Measurements from ENCODE around the gene CENPM. TPM values are rescaled to one million over a fixed set of nuclear protein-coding genes. Genes with fewer than 3 reads are reported as not detected.

The CENPM gene
- total and polyA plus RNA-seq, 2 experiments from 2014 or later = 50.0 to 61.6 TPM

- TF ChIP-seq NANOG (IDR thresholded peaks at IDR 0.05; ENCODE audit: borderline replicate concordance) = no peak
- TF ChIP-seq EZH2phosphoT487 (IDR thresholded peaks at IDR 0.05; ENCODE audit: unreplicated experiment) = no peak
- TF ChIP-seq REST (IDR thresholded peaks at IDR 0.05; ENCODE audit: unreplicated experiment) = no peak
- no peak for TF ChIP-seq ETS1 (IDR thresholded peaks at IDR 0.05)
- no peak for TF ChIP-seq EZH2 (IDR thresholded peaks at IDR 0.05; ENCODE audit: low read depth, unreplicated experiment)
Measured at GRCh38 chr22:41909310-41910049, 37.5 kb downstream of the CENPM start (continued).

GRCh38 chr22:41908411-41909309, 38.3 kb downstream of the CENPM start:
- no peak overlapping the region; the same call in 2 of the 3 replicates for H3K4me3 Mint-ChIP-seq
- Histone ChIP-seq H3K4me1 (ENCODE audit: insufficient read depth) (peaks cover 8% of the 10 kb centered on the region; the same call in 1 of the 2 replicates), H2AFZ (no peak overlapping the region), H3K36me3 (ENCODE audit: insufficient read depth) (no peaks in the 10 kb centered on the region), H3K79me2 (replicated peaks; ENCODE audit: insufficient read depth) (no peaks in the 10 kb centered on the region), H3K4me2 (no peak overlapping the region; the same call in 1 of the 2 replicates), H4K20me1 (replicated peaks; ENCODE audit: insufficient read depth) (peaks cover 5% of the 10 kb centered on the region), H3K27ac (ENCODE audit: low read depth) (no peak overlapping the region), H3F3A (replicated peaks; ENCODE audit: low read depth) (peaks cover 20% of the 10 kb centered on the region), H3K4me3 (no peak overlapping the region), H3K27me3 (ENCODE audit: insufficient read depth) (peaks cover 55% of the 10 kb centered on the region), H3K9me2 (ENCODE audit: insufficient read depth) (no peaks in the 10 kb centered on the region)
- DNase-seq (ENCODE audit: low spot score) (peak; percentile 52), ATAC-seq (peak; percentile 5)
- TF ChIP-seq POLR2AphosphoS5 (IDR thresholded peaks at IDR 0.05; ENCODE audit: low read depth) (no peak; the same call in 1 of the 2 replicates), CTCF (conservative IDR thresholded peaks at IDR 0.05; ENCODE audit: low read depth in 2 of 2) (peak; percentile 20 to 48; a peak in 2 of 4 replicates), ZNF462 (CRISPR knock-in tag; IDR thresholded peaks at IDR 0.05) (no peak)
- peaks cover 12% of the 10 kb centered on the region; the same call in 2 of the 3 replicates for H3K4me1 Mint-ChIP-seq
- peaks cover 13% of the 10 kb centered on the region for H3K36me3 Mint-ChIP-seq (ENCODE audit: low read depth)
- H3K27ac Mint-ChIP-seq = no peak overlapping the region
- H3K27me3 Mint-ChIP-seq (ENCODE audit: insufficient read depth, low read depth, poor library complexity) = peaks cover 59% of the 10 kb centered on the region
- peaks cover 6% of the 10 kb centered on the region for H3K9me3 Mint-ChIP-seq

Measured in GM23338 (cell line).